ENCODE measurements around the gene CD83. TPM values are rescaled to one million over a fixed set of nuclear protein-coding genes. Genes with fewer than 3 reads are reported as not detected.

CD83 gene
- total RNA-seq, 1 experiment from 2014 or later, result 7.0 TPM

GRCh38 chr6:14079433-14079832, 38.1 kb upstream of the CD83 start:
- no peaks in the 10 kb centered on the region for H3K9me3 ChIP-seq (ENCODE audit: control insufficient read depth, low read depth, low read length)
- no peaks in the 10 kb centered on the region; the same call in 1 of the 2 replicates for H3K27me3 ChIP-seq (ENCODE audit: insufficient read depth, low read length)
- no peak overlapping the region for H3K4me2 ChIP-seq (ENCODE audit: insufficient read depth, insufficient read length, low read length)
- Mint-ChIP-seq H3K36me3 (ENCODE audit: insufficient read depth in 1 of 3, low read depth in 3 of 3) (no peaks in the 10 kb centered on the region), H3K4me3 (no peak overlapping the region), H3K27me3 (ENCODE audit: low read depth) (no peaks in the 10 kb centered on the region; the same call in none of the 2 replicates), H3K4me1 (peaks cover 18 to 19% of the 10 kb centered on the region in 2 experiments), H3K27ac (no peak overlapping the region), H3K9me3 (no peaks in the 10 kb centered on the region; a peak in 1 of 5 replicates)
- H3K18ac ChIP-seq (ENCODE audit: insufficient read length, low read depth, low read length), result no peak overlapping the region
- H3K9ac ChIP-seq (ENCODE audit: extremely low read depth, insufficient read length, low read length), result no peak overlapping the region
- H3K79me1 ChIP-seq (ENCODE audit: insufficient read depth, low read depth, low read length, poor library complexity, severe bottlenecking), result no peaks in the 10 kb centered on the region
- no peaks in the 10 kb centered on the region for H3K23me2 ChIP-seq (ENCODE audit: insufficient read length, low read depth, low read length, poor library complexity, severe bottlenecking)
- no peaks in the 10 kb centered on the region for H3K79me2 ChIP-seq (ENCODE audit: insufficient read depth, low read length)
- no peak overlapping the region for H3K56ac ChIP-seq (ENCODE audit: insufficient read length, low read depth, low read length)
- H3K27ac ChIP-seq (ENCODE audit: insufficient read length, low read depth, low read length), result no peak overlapping the region
- no peak overlapping the region for H2BK12ac ChIP-seq (ENCODE audit: insufficient read length, low read depth, low read length)
- no peak for TF ChIP-seq CTCF (conservative IDR thresholded peaks at IDR 0.05)
- no peak overlapping the region for H3K4ac ChIP-seq (ENCODE audit: low read depth, low read length)
- no peaks in the 10 kb centered on the region for H3K4me1 ChIP-seq (ENCODE audit: insufficient read depth, low read length)
- H2AFZ ChIP-seq (ENCODE audit: low read length), result no peak overlapping the region
- no peak for DNase-seq
- H2BK120ac ChIP-seq (ENCODE audit: low read depth, low read length, poor library complexity, severe bottlenecking), result no peak overlapping the region
- no peak overlapping the region for H4K91ac ChIP-seq (ENCODE audit: insufficient read length, low read depth, low read length)
- H3T11ph ChIP-seq (ENCODE audit: low read length), result no peak overlapping the region
- no peak overlapping the region for H4K5ac ChIP-seq (ENCODE audit: insufficient read length, low read depth, low read length)
- no peak overlapping the region for H2AK5ac ChIP-seq (ENCODE audit: insufficient read length, low read length)
- H3K23ac ChIP-seq (ENCODE audit: insufficient read length, low read depth, low read length), result no peak overlapping the region
- no CpG with 5 or more reads among the region's 5 CpGs for WGBS (ENCODE audit: extremely low coverage, insufficient read length, low lambda C conversion rate)
- H2BK20ac ChIP-seq (ENCODE audit: low read depth, low read length, poor library complexity, severe bottlenecking), result no peak overlapping the region
- no peak overlapping the region for H3K14ac ChIP-seq (ENCODE audit: insufficient read depth, low read length)
- no peak overlapping the region for H4K8ac ChIP-seq (replicated peaks; ENCODE audit: insufficient read length, low read depth, low read length)
- no peak overlapping the region for H2BK5ac ChIP-seq (ENCODE audit: insufficient read length, low read length)
- H2BK15ac ChIP-seq (ENCODE audit: low read depth, low read length), result no peak overlapping the region
- H4K20me1 ChIP-seq (ENCODE audit: control insufficient read depth, insufficient read depth, insufficient read length), result no peaks in the 10 kb centered on the region
